IPS DF 4.7 (cell line): ENCODE measurements around the gene PDE6B.
"Not testable (repeated sequence)": the region's sequence is repeated elsewhere in the genome, so short reads cannot be mapped to it uniquely, and the experiment has no call there.

Experiments
- DNase-seq: peaks from one replicate; pipeline ENCODE4 v3.0.0-alpha.2; 2013; ENCODE audit warnings: low spot score; ENCODE audit errors: extremely low read depth

PDE6B gene

DNA sequence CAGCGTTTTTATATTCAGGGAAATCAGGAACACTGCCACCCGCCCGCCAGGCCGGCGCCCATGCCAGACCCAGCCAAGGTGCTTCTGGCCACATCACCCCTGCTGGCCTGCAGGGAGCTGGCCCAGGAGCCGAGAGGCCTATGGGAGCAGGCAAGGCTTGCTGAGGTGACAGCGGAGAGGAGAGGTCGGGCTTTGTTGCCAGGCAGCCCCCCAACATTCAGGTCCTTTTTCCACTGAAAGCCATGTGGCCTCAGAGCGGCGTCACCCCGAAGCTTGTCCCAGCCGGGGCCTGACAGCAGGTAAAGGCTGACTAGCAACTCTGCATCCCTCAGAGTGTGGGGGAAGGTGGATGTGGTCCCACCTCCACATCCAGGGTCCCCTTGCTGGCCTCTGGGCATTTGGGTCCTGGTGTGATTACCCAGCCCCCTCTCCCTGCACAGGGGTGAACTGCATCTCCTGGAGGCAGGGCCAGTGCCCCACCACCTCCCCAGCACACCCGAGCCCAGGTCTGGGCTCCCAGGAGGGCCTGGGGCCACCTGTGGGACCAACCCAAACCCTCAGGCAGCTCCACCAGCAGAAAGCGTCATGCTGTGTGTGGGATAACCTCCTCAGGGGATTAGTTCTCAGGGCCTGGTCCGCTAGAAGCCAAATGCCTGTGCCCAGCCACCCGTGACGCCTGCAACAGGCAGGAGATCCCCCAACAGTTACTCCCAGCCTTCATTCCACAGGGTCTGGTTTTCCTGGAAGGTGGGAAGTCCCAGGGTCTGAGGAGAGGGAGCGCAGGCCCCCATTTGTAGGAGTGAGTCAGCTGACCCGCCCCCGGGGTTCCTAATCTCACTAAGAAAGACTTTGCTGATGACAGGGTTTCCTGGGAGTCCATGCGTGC lies at the start of gene PDE6B:
Gene PDE6B (plus strand): TSS at position 869 of the 886 bp plus-strand sequence. CDS start 54 bp downstream, outside the sequence.
- no peak for DNase-seq

DNA sequence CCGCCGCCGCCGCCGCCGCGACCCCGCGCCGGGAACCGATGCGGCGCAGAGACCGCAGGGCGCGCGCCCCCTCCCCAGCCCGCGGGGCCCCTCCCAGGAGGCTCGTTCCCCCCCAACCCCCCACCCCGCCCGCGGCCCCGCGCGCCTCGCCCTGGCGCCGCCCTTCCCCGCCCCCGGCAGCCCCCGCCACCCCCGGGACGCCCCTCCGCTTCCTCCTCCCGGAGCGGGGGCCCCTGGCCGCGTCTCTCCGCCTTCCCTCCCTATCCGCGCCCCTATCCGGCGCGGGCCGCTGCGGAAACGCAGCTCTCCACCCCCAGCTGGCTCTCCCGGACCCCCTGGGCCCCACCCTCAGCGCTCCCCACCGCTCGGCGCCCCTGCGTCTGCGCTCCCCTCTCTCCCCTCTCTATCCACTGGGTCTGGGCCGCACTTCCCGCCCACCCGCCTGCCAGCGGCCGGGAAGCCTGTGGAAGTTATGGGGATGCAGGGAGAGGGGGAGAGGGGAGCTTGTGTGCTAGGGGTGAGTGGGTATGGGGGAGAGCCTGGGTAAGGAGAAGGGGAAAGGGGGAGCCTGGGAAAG lies 49.0 kb upstream of the PDE6B start, which contains the start of gene TMEM271:
Gene TMEM271 (minus strand): TSS at position 51 of the 577 bp plus-strand sequence. CDS start 233 bp downstream, outside the sequence.
- DNase-seq: no peak

DNA sequence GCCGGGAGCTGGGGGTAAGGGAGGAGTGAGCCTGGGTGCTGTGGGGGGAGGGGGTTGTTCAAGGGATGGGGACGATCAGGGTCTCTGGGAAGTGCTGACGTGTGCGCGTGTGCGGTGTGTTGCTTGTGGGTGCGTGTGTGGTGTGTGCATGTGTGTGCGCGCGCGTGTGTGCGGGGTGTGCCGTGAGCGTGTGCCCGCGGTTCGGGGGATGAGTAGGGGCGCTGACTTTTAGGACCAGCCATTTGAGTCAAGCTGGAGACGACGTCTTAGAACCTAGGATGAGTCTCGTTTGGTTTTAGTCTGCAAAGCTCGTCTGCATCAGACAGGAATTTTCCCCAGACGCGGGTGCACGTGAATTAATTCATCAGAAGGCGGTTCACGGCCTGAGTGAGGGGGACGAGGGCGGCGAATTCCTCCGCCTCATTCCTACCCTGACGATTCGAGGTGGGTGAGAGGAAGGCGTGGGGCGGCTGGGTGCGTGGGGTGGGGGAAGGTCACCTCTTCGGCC lies 48.3 kb upstream of the PDE6B start:
- DNase-seq: no peak

DNA sequence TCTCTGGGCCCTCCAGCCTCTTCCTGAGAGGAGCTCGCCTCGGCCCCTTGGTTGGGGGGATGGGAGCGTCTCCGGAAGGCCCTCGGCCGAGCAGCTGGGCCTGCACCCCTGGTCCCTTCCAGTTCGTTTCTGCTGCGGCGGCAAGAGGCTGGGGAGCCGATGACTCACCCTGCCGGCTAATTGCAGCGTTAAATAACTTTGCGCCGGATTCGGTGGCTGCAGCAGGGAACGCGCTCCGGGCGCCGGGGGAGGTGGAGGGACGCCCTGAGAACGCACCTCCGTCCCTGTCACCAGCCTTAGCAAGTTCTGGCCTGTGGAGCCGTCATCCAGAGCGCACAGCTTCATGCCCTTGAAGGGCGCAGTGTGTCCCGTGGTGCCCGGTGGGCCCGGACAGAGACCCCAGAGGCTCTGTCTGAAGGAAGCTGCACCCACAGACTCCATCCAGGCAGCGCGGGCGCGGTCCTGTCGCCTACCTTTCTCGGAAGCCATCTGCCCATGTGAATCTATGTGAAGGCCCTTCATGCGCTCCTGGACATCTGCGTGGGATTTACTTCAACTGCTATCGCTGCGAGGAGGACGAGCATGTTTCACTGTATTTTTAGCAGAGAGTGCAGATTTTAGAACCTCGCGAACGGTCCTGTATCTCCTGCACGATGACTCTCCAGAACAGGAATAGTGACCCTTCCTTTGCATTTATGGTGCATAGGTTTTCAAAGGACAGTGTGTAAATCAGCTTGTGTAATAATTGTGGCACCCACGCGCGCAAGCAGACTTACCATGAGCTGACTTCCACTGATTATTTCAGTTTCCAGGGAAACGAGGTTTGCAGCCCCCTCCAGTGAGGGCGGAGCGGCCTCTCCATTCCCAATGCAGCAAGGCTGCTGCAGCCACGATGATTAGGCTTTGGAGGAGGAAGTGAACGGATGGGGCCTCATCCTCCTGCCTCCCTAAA lies 47.6 kb upstream of the PDE6B start:
- DNase-seq: no peak

DNA sequence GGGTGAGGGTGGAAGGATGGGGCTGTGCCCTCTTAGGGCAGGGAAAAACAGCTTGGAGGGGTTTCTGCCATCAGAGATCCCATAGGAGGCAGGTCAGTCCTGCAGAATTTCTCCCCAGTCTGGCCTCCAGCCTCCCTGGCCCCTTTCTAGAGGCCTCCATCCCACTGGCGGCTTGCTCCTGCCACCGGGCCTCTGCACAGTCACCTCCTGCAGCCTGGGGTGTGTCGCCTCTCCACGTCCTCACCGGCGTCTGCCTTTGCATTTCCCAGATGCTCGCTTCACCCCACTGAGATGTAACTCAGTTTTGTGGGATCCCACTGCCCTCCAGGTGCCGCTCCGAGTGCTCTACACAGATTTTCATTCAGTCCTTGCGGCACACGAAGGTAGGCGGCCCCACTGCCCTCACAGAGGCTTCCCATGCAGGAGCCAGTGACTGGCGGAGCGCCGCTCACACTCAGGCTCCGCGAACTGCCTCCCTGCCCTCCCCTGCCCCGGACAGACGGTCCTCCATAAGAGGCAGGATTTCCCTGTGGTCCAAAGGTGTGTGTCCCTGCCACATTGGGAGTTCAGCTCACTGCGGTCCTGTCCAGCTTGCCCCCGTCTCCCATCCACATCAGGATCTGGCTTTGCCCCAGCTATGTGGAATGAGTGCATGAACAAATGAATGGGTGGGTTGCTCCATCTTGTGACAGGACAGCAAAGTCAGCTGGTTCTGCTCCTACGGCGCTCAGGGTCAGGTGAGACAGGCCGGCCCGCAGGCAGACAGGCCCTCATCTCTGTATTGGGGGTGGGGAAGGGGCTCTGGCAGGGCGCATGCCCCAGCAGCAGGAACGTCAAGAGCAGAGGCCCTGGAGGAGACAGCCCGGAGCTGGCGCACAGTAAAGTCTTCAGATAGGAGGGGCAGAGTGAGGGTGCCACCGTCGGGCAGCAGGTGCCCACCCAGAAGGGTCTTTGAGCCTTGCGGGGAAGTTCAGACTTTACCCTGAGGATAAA lies 46.6 kb upstream of the PDE6B start:
- no peak for DNase-seq

DNA sequence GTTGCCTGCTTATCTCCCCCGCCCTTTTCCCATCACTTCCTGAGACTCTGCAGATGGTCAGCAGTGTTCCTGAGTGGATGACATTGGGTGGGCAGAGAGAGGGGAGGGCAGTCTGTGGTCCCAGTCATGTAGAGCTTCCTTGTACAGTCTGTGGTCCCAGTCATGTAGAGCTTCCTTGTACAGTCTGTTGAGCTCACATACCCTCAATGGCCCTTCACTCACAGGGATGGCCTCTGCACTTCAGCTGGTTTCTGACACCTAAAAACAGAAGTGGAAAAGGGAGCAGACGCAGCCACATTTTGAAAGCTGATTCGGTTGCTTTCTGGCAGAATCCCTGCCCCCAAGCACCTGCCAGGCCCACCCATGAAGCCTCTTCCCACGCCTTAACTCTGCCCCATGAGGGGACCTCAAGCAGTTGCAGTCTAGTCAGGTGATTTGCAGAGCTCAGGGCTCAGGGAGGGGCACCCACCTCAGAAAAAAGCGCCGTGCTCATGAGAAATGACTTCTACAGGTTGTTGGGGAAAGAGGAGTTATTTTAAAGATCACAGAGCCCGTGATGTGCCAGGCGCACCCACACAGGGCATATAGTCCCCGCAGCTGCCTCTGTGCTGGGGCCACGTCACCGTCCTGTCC lies 45.7 kb upstream of the PDE6B start:
- DNase-seq: no peak

DNA sequence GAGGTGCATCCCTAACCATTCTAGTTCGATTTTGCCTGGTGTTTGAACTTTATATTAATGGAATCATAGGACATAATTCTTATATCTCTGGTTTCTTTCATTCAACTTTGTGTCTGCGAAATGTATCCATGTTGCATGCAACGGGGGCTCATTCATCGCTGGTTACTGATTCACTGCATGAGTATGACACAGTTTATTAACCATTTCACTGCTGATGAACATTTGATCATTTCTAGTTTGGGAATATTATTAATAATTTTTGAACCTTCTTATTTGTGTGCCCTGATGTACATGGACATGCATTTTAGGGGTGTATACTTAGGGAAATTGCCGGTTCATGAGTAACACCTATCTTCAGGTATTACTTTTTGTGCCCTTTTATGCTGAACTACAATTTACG lies 44.2 kb upstream of the PDE6B start:
- no peak for DNase-seq

DNA sequence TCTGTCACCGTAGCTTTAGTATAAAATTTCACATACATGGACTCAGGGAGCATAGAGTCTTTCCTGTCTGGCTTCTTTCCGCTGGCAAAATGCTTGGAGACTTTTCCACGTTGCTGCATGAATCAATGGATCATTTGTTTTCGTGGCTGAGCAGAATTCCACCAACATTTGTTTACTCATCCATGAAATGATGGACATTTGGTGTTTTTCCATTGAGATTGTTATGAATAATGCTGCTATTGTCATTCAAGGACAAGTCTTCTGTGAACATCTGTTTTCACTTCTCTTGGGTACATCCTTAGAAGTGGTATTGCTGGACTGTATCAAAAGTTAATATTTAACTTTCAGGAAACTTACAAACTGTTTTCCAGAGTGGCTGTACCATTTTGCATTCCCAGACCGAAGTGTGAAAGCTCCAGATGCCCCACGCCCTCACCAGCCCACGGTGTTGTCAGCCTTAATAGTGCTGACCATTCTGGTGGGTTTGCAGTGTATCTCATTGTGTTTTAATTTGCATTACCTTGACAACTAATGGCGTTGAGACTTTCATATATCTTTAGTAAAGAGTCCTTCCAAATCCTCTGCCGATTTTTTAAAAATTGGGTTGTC lies 43.5 kb upstream of the PDE6B start:
- no peak for DNase-seq

DNA sequence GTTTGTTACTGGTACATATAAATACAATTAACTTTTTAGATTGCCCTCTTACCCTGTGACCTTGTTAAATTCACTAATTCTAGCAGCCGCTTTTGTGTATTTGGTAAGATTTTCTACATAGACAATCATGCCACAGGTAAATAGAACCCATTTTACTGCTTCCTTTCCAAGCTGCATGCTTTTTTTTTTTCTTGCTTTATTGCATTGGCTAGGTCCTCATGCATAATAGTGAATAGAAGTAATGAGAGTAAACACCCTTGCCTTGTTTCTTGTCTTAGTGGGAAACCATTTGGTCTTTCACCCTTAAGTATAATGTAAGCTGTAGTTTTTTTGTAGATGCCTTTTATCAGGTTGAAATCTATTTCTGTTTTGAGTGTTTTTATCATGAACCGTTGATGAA lies 41.6 kb upstream of the PDE6B start:
- no peak for DNase-seq

DNA sequence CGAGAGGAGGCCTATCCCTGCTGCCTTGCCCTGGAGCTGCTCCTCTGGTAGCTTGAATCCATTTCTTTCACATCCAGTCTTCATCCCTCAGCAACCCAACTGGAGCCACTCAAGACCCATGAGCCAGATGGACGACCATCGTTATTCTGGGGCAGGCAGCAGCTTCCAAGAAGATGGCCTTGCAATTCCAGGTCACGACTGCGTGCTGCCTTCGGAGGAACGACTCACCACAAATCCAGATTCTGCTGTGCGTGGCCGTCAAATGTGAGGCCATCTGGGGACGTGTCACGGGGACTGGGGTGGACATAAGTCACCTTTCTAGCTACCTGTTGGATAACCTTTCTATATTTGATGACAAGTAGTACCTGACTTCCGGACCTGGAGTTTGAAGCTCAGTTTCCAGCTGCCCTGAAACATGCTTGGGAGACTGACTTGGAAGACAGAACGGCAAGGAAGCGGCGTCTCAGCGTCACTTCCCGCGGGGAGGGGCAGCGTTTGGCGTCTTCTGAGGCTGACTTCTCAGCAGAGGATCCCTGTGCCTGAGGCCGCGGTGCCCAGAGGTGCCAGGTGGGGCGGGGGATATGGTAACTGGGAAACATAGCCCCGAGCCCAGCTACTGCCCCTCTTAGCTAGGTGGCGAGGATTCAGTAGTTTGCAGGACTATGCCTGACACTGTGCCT lies 37.6 kb upstream of the PDE6B start:
- no peak for DNase-seq

DNA sequence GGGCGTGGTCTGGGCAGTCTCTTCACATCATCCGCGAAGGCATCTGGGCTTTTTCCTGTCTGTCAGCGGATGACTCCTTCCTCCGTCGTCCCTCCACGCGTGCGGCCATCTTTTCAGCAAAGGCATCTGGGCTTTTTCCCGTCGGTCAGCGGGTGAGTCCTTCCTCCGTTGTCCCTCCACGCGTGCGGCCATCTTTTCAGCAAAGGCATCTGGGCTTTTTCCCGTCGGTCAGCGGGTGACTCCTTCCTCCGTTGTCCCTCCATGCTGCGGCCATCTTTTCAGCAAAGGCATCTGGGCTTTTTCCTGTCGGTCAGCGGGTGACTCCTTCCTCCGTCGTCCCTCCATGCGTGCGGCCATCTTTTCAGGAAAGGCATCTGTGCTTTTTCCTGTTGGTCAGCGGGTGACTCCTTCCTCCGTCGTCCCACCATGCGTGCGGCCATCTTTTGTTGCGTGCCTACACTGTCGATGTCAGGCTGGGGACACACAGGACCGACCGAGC lies 37.0 kb upstream of the PDE6B start:
- no peak for DNase-seq

DNA sequence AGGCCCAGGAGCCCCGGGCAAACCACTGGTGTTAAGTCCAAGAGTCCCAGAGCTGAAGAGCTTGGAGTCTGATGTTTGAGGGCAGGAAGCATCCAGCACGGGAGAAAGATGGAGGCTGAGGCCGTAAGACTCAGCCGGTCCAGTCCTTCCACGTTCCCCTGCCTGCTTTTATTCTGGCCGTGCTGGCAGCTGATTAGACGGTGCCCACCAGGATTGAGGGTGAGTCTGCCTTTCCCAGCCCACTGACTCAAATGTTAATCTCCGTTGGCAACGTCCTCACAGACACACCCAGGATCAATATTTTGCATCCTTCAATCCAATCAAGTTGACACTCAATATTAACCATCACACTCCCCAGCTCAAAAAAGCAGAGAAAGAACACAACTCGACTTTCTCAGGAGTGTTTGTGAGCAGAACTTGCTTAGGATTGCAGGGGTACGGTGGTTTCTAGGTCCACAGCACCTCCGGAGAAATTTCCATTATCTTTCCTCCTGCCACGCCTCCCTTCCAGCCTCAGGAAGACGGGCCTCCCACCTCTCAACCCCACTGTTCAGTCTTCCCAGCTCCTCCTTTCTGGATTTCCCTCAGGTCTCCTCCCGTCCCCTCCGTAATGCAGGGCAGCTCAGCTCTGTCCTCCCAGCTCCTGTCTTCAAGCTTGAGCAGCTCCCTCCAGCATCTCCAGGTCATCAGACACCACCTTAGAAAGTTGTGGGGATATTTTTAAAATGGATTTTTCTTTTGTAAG lies 36.0 kb upstream of the PDE6B start:
- DNase-seq: no peak

DNA sequence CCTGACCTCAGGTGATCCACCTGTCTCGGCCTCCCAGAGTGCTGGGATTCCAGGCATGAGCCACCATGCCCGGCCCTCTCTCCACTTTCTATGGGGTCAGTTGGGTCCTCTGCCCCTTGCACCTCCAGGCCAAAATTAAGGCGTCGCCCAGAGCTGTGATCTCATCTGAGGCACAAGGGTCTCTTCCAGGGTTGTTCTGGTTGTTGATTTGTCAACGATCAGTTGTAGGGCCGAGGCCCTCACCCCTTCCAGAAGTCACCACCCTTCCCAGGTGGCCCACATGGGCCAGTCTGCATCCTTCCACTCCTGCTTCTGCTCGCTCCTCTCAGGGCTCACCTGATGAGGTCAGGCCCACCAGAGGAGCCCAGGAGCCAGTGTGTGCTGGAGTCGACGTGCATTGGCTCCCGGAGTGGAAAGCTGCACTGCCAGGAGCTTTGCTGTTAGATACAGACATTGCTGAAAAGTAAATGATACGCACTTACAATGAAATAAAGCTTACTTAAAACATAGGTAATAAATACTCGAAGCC lies 35.0 kb upstream of the PDE6B start:
- DNase-seq: no peak

DNA sequence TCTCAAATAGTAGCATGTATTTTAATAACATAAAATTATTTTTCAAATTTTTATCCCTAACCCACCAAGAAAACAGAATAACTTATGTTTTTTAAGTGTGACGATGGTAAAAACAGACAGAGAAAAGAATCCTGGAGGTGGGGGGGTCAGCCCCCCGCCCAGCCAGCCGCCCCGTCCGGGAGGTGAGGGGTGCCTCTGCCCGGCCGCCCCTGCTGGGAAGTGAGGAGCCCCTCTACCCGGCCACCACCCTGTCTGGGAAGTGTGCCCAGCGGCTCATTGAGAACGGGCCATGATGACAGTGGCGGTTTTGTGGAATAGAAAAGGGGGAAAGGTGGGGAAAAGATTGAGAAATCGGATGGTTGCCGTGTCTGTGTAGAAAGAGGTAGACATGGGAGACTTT lies 33.2 kb upstream of the PDE6B start:
- not testable (repeated sequence) for DNase-seq

DNA sequence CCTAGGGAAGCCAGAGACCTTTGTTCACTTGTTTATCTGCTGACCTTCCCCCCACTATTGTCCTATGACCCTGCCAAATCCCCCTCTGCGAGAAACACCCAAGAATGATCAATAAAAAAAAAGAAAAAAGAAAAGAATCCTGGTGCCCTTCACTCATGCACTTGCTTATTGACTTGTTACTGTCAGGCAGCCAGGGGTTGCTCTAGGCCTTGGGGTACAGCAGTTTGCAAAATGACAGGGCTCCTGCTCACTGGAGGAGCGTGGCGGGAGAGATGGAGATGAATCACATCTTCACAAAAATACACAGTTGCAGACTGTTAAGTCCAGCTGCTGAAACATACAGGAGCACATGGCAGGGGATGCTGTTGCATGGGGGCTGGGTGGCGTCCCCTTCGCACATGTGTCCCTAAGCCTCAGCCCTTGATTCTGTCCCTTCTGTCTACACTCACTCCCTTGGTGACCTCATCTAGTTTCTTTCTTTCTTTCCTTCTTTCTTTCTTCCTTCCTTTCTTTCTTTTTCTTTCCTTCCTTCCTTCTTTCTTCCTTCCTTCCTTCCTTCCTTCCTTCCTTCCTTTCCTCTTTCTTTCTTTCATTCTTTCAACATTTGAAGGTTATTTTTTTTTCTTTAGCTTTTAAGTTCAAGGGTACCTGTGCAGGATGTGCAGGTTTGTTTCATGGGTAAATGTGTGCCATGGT lies 32.4 kb upstream of the PDE6B start:
- DNase-seq: no peak

DNA sequence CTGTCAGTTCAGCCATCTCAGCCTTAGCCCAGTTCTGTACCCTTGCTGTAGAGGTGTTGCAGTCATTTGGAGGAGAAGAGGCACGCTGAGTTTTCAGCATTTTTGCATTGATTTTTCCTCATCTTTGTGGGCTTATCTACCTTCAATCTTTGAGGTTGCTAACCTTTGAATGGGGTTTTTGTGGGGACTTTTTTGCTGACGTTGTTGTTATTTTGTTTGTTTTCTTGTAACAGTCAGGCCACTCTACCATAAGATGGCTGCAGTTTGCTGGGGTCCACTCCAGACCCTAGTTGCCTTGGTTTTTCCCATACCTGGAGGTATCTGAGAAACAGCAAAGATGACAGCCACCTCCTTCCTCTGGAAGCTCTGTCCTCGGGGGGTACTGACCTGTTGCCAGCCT lies 26.4 kb upstream of the PDE6B start:
- no peak for DNase-seq

DNA sequence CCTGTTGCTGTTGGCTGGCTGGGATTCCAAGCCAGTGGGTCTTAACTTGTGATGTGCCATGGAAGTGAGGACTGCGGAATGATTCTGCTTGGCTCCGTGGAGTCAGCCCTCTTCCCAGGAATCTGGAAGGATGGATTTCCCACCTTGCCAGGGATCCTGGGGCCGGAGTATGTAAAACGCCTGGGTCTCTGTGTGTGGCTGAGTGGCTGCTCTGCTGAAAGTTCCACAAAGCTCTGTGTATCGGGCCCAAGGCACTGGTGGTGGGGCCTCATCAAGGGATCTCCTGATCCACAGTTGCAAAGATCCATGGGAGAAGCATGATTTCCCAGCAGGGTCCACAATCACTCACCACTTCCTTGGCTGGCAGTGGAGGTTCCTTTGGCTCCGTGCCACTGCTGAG lies 25.2 kb upstream of the PDE6B start:
- DNase-seq: no peak
